NB4 (cell line): ENCODE data around the gene MALAT1.

Source experiments
- CTCF ChIP-seq: IDR thresholded peaks from one replicate; pipeline ENCODE4 v1.5.1; 2012; ENCODE audit warnings: low read depth, low read length
- MAX ChIP-seq: IDR thresholded peaks from 2 replicates; pipeline ENCODE4 v1.6.1; 2011; ENCODE audit warnings: low read depth, low read length
- MYC ChIP-seq: IDR thresholded peaks from 2 replicates; pipeline ENCODE4 v1.6.1; 2011; ENCODE audit warnings: low read depth, low read length

DNA sequence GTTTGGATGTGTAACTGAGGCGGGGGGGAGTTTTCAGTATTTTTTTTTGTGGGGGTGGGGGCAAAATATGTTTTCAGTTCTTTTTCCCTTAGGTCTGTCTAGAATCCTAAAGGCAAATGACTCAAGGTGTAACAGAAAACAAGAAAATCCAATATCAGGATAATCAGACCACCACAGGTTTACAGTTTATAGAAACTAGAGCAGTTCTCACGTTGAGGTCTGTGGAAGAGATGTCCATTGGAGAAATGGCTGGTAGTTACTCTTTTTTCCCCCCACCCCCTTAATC lies 2.3 kb downstream of the MALAT1 start:
- no peak for TF ChIP-seq CTCF
- no peak for TF ChIP-seq MYC
- no peak for TF ChIP-seq MAX
